Neuron (in vitro differentiated cells): Measurements from ENCODE around the gene CORO2A.

ENCODE experiments used
- H2AFZ ChIP-seq: one replicate; pipeline ENCODE4 v1.6.1; 2013; ENCODE audit warnings: low read depth, mild to moderate bottlenecking, inconsistent platforms, low read length, moderate library complexity
- H3K27me3 ChIP-seq: one replicate; pipeline ENCODE4 v1.6.1; 2013; ENCODE audit warnings: low read length; ENCODE audit not compliant: insufficient read depth
- H3K36me3 ChIP-seq: one replicate; pipeline ENCODE4 v1.6.1; 2013; ENCODE audit warnings: low read length; ENCODE audit not compliant: insufficient read depth
- H3K4me1 ChIP-seq: one replicate; pipeline ENCODE4 v1.6.1; 2013; ENCODE audit warnings: low read length; ENCODE audit not compliant: insufficient read depth
- H3K4me3 ChIP-seq: 2 replicates; pipeline ENCODE4 v1.5.1; 2013; ENCODE audit warnings: mild to moderate bottlenecking, low read length, moderate library complexity
- H3K9me3 ChIP-seq: one replicate; pipeline ENCODE4 v1.6.1; 2013; ENCODE audit warnings: low read length

CORO2A gene

DNA sequence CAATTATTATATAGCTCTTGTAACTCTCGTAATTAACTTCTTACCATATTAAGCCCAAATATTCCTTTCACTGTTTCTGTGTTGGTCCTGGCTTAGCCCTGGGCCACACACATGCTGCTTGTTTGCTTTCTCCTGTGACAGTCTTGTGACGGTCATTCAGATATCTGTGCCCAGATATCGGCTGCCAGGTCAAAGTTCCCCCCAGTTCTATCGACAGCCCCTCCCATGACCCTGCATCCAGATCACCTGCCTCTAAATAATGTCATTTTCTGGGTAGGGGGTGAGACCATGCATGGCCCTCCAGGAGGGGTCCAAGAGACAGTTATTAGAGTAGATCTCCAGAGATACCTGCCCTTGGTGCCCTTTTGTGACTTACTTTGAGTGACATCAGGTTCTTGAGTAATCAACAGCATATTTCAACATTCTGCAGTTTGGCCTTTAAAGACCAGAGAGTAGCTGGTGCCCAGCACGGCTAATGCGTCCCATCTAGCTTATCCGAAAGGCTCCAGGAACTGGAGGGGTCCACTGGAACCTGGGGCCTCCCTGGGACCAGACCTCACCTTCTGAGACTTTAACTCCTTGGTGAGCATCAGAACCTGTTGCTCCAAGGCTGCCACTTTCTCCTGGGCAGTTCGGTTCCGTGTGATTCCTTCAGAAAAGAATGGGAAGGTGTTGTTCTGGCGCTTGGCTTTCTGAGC is 36.1 kb upstream of the CORO2A start:
- Histone ChIP-seq H3K4me3 (no peak overlapping the region), H3K4me1 (no peaks in the 10 kb centered on the region), H3K9me3 (no peaks in the 10 kb centered on the region), H2AFZ (no peak overlapping the region), H3K36me3 (no peaks in the 10 kb centered on the region), H3K27me3 (no peaks in the 10 kb centered on the region)

DNA sequence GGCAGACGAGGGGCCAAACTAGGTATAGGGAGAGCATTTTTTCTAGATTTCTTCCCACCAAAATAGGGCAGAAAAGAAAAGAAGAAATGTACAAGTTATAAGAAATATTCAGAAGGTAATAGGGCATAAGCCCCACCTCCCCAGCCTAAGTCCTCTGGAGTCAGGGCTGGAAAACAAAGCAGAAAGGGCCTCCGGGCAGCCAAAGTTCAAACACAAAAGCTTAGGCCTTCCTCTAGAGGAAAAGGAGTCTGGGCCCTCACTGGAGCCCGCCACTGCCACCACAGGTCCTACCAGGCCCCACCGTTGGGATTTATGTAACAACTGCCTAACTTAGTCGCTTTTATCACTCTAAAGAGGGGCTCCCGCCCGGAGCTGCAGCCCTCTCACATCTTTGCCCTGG is 35.4 kb upstream of the CORO2A start:
- no peak overlapping the region for H2AFZ ChIP-seq
- no peaks in the 10 kb centered on the region for H3K36me3 ChIP-seq
- H3K27me3 ChIP-seq: no peaks in the 10 kb centered on the region
- H3K4me1 ChIP-seq: no peaks in the 10 kb centered on the region
- H3K9me3 ChIP-seq: no peaks in the 10 kb centered on the region
- no peak overlapping the region for H3K4me3 ChIP-seq

DNA sequence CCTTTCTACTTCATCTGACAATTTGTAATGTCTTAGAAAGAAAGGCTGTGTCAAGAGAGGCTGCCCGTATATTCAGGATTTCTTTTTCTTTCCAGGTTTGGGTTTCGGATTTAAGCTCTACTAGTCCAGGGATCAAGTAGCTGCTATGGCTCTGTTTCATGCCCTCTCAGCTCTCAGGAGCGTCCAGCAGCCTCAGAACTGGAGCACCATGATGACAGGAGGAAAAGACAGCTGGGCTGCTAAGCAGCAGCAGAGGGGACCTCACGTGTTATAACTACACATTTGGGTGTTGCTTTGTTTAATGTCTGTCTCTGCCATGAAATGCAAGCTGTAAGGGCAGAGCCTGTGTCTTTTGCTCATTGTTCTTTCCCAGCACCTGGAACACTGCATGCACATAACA is 34.5 kb upstream of the CORO2A start:
- Histone ChIP-seq H3K4me1 (no peaks in the 10 kb centered on the region), H3K36me3 (no peaks in the 10 kb centered on the region), H3K9me3 (no peaks in the 10 kb centered on the region), H2AFZ (no peak overlapping the region), H3K4me3 (no peak overlapping the region), H3K27me3 (no peaks in the 10 kb centered on the region)

DNA sequence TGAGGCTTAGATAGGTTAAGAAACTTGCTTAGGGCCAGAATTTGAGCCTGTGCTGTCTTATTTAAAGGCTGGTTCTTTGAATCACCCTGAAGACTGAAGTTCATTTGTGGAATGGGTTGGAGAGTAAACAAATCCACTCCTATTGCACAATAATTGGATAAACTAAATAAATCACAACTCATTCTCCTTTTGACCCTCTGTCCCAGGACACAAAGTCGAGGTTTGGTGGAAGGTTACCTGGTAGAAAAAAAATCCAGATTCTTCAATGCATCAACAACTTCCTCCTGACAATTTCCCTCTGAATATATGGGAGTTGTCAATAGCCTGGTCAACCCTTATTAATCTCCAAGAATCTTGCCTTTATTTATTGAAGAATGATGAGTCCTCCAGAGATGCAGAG is 34.1 kb upstream of the CORO2A start:
- no peaks in the 10 kb centered on the region for H3K9me3 ChIP-seq
- no peak overlapping the region for H2AFZ ChIP-seq
- H3K27me3 ChIP-seq: no peaks in the 10 kb centered on the region
- H3K36me3 ChIP-seq: no peaks in the 10 kb centered on the region
- H3K4me3 ChIP-seq: no peak overlapping the region
- H3K4me1 ChIP-seq: no peaks in the 10 kb centered on the region

DNA sequence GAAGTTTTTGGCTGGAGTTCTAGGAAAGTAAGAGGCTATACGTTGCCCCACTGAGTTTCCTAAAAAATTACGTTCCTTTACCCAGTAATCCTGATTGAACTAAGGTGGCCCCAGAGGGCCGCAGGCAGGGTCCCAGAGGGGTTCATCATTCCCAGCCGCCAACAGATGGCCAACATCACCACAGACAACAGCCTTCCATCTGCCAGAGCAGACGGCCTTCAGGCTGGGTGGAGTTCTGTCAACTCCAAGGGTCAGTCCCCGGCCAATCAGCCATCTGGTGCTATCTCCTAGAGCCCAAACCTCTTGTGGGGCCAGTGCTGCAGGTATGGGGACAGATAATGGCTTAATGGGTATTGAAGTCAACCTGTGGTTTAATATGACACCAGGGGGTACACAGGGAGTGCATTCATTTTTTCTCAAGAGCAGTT is 32.6 kb upstream of the CORO2A start:
- Histone ChIP-seq H3K4me3 (no peak overlapping the region), H3K27me3 (no peaks in the 10 kb centered on the region), H3K4me1 (no peaks in the 10 kb centered on the region), H2AFZ (no peak overlapping the region), H3K36me3 (no peaks in the 10 kb centered on the region), H3K9me3 (no peaks in the 10 kb centered on the region)

DNA sequence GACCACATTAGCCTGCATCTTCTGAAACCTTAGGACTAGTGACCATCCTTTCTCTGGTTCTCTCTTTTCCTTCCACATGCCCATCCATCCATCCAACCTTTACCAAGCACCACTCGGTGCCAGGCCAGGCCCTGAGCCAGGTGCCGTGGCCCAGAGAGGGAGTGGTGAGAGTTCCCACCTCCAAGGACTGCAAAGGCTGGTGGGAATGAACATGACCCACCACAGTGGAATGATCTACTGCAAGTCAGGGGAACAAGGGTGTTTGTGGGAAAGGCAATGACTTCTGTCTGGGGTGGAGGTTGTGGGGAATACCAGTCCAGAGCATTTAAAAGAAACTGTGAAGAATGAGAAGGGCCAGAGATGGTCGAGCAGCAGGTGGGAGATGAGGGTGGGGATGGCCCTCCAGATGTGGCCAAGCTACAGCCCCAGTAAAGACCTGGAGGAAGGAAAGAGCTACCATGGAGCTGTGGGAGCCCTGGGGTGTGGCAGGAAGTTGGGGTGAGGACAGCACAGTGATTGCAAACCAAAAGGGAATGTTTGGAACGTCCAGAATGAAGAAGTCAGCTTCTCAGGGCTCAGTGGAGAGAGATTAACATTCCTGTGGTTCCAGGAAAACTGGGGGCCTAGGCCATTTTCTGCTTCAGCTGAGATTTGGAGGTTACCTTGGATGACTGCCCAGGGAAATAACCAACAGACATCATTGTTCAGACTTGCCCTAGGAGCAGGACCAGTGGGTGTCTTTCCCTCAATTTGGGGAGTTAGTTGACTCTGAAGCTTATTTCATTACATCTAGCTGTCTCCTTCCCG is 30.7 kb upstream of the CORO2A start:
- Histone ChIP-seq H3K9me3 (no peaks in the 10 kb centered on the region), H3K36me3 (no peaks in the 10 kb centered on the region), H2AFZ (no peak overlapping the region), H3K27me3 (no peaks in the 10 kb centered on the region), H3K4me1 (peaks cover 4% of the 10 kb centered on the region), H3K4me3 (no peak overlapping the region)

DNA sequence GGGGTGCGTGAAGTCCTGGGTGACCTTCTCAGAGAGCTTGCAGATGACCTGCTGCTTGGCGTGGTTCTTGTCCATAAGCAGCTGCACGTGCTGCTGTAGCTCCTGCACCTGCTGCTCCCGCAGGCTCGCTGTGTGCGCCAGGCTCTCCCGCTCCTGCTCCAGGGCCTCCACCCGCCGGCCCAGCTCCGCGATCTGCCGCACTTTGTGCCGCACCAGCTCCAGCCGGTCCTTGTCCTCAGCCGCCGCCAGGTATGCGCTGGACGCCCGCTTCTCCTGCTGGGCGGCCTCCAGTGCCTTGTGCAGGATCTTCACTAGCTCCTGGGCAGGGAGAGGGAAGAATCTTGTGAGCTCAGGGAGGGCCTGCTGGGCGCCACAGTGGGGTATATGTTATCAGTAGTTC is 28.5 kb upstream of the CORO2A start:
- H3K27me3 ChIP-seq: no peaks in the 10 kb centered on the region
- H3K9me3 ChIP-seq: no peaks in the 10 kb centered on the region
- no peak overlapping the region for H2AFZ ChIP-seq
- H3K4me1 ChIP-seq: peaks cover 4% of the 10 kb centered on the region
- no peaks in the 10 kb centered on the region for H3K36me3 ChIP-seq
- H3K4me3 ChIP-seq: no peak overlapping the region

DNA sequence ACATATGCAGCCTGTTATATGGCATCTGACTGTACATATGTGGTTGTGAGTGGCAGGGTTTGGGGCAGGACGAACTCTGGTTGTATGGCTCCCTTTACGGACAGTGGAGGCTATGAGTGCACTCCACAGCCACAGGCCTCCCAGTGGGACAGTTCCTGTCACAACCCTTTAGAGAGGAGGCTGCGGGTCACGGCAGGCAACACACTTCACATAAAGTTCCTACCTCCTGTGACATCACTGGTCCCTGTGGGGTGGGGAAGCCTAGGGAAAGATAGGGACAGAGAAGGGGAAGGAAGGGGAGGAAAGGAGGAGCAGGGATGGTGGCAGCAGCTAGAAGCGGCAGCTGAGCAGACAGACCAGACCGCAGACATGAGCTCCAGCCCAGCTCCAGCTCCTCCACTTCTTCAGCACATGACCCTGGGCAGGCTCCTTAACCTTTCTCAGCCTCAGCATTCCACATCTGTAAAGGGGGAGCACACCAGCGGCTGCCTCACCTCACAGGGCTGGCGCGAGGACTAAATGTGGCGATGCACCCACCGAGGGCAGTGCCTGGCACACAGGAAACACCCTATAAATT is 27.4 kb upstream of the CORO2A start:
- no peaks in the 10 kb centered on the region for H3K36me3 ChIP-seq
- H3K27me3 ChIP-seq: no peaks in the 10 kb centered on the region
- no peak overlapping the region for H3K4me3 ChIP-seq
- no peaks in the 10 kb centered on the region for H3K9me3 ChIP-seq
- H3K4me1 ChIP-seq: peaks cover 4% of the 10 kb centered on the region
- no peak overlapping the region for H2AFZ ChIP-seq

DNA sequence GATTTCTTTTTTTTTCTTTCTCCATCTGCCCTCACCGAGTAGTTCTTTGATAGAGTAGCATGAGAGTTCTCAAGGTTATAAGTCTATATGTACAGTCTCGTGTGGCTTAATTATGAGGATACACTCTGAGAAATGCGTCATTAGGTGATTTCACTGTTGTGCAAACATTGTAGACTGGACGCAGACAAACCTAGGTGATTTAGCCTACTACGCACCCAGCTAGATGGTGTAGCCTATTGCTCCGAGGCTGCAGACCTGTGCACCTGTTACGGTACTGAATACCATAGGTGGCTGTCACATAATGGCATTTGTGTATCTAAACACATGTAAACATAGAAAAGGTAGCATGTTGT is 26.9 kb upstream of the CORO2A start:
- Histone ChIP-seq H3K9me3 (no peaks in the 10 kb centered on the region), H3K4me3 (no peak overlapping the region), H3K36me3 (no peaks in the 10 kb centered on the region), H3K4me1 (peaks cover 4% of the 10 kb centered on the region), H2AFZ (no peak overlapping the region), H3K27me3 (no peaks in the 10 kb centered on the region)

DNA sequence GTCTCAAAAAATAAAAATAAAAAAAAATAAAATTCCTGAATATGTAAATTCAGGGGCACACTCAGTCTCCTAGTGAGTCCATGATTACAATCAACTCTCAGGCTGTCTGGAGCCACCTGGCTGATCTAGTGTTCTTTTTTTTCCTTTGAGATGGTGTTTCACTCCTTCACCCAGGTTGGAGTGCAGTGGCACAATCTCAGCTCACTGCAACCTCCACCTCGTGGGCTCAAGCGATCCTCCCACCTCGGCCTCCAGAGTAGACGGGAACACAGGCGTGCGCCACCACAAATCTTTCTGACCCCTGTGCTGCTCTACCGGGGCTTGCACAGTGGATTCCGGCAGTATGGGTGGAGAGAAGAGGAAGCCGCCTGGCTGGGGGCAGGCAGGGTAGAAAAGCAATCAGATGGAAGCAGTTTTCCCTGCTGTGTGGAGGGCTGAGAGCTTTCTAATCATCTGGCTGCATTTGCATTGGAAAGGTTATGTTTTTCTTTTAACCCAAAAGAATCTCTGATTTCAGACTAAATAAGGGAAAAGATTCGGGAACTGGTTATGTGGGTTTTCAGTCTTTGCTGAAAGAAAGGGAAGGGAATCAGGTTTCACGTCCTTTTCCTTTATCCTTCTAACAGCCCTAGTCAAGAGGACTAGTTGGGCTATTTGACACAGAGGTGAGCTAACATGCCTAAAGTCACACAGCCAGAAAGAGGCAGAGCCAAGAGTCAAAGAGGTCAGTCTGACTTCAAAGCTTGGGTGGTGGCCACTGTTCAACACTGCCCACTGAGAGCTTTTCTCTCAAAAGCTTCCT is 26.3 kb upstream of the CORO2A start:
- Histone ChIP-seq H3K9me3 (no peaks in the 10 kb centered on the region), H3K36me3 (no peaks in the 10 kb centered on the region), H2AFZ (no peak overlapping the region), H3K4me3 (no peak overlapping the region), H3K4me1 (peaks cover 4% of the 10 kb centered on the region), H3K27me3 (no peaks in the 10 kb centered on the region)

DNA sequence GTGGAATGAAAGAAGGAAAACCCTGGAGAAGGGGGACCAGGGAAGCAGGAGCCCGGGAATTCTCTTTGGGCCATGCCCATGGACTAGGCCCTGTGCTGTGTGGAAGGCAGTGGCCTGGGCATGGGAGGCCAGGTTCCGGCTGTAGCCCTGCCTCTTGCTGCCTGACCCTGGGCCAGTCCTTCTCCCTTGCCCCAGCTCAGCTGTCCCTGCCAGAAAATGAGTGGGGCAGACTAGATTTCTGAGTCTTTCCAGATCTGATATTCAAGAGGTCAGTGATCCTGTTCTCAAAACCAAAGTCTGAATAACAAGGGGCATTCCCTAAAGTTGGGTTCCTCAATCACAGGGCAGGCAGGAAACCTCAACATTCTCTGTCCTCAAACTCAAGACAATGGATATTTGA is 24.8 kb upstream of the CORO2A start:
- no peaks in the 10 kb centered on the region for H3K36me3 ChIP-seq
- no peaks in the 10 kb centered on the region for H3K9me3 ChIP-seq
- H3K27me3 ChIP-seq: no peaks in the 10 kb centered on the region
- H3K4me1 ChIP-seq: peaks cover 4% of the 10 kb centered on the region
- H2AFZ ChIP-seq: no peak overlapping the region
- no peak overlapping the region for H3K4me3 ChIP-seq

DNA sequence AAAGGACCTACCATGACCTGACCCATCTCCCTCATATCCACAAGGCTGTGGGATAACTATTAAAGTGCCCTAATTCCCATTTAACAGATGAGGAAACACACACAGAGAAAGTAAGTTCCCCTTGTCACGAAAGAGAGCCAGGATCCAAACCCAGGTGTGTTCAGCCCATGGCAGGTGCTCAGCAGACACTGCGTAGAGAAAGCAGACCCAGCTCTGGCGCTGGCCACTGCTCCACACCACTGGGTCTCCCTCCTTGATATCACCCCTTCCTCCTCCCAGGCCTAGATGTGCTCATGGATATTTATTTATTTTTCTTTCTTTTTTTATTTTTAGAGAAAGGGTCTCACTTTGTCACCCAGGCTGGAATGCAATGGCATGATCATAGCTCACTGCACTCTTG is 24.0 kb upstream of the CORO2A start:
- peaks cover 4% of the 10 kb centered on the region for H3K4me1 ChIP-seq
- H2AFZ ChIP-seq: no peak overlapping the region
- H3K27me3 ChIP-seq: no peaks in the 10 kb centered on the region
- no peak overlapping the region for H3K4me3 ChIP-seq
- H3K9me3 ChIP-seq: no peaks in the 10 kb centered on the region
- no peaks in the 10 kb centered on the region for H3K36me3 ChIP-seq

DNA sequence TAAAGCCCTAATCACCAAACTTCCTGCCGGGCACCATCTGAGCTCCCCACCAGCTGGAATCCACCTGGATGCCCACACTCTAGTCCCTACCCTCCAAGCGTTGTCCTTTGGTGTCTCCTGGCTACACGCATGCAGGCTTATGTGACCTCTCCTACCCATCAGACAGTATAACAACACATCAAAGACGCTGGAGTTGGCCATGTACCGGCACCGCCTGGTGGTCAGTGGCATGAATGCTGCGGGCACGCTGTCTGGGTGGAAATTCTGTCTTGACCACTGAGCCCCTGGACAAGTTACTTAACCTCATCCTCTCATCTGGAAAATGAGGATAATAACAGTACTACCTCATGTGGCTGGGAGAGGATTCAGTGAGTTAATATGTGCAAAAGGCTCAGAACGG is 23.4 kb upstream of the CORO2A start:
- Histone ChIP-seq H3K36me3 (no peaks in the 10 kb centered on the region), H3K27me3 (no peaks in the 10 kb centered on the region), H3K4me1 (peaks cover 4% of the 10 kb centered on the region), H3K4me3 (no peak overlapping the region), H3K9me3 (no peaks in the 10 kb centered on the region), H2AFZ (no peak overlapping the region)
